Choroid plexus epithelial cell (primary cell): Measurements from ENCODE around the gene SLC25A1.
A peak's percentile ranks its signal among the peaks of the same experiment; 100 is the strongest.

Experiments used
- DNase-seq: peaks from one replicate; pipeline ENCODE4 v3.0.0-alpha.2; 2010; ENCODE audit warnings: low read depth
- H3K4me3 ChIP-seq: 2 replicates; pipeline ENCODE4 v1.5.1; 2011; ENCODE audit warnings: low read depth, mild to moderate bottlenecking, control low read depth, low read length, moderate library complexity
- TF ChIP-seq, protein P1 (sequence below): conservative IDR thresholded peaks from 2 replicates; pipeline ENCODE4 v1.5.1; 2011; ENCODE audit warnings: low read depth, mild to moderate bottlenecking, control low read depth, inconsistent platforms, low read length, moderate library complexity

SLC25A1 gene

DNA sequence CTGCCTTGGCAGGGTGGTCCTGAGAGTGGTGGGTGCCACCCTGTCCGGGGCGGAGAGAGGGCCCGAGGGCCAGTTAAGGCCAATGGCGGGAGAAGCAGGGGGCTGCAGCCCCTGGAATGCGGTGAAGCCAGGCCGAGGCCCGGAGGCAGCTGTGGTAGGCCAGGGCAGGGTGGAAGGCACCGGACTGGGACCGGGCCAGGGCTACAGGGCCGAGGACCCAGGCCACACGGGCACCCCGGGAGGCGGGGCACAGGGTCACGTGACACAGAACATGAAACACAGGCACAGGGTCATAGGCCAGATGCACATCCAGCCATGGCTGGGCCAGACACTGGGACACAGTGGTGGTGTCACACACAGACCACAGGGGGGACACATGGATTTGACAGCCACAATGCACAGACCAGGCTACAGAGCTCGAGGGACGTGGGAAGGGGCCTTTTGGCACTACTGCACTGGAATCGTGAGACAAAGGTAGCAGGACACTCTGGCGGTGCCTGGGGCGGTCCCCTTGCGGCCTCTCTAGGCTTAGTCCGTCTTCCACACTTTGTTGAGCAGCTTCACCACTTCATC is 2.8 kb downstream of the SLC25A1 start:
- H3K4me3 ChIP-seq = no peak overlapping the region
- TF ChIP-seq, protein P1, sequence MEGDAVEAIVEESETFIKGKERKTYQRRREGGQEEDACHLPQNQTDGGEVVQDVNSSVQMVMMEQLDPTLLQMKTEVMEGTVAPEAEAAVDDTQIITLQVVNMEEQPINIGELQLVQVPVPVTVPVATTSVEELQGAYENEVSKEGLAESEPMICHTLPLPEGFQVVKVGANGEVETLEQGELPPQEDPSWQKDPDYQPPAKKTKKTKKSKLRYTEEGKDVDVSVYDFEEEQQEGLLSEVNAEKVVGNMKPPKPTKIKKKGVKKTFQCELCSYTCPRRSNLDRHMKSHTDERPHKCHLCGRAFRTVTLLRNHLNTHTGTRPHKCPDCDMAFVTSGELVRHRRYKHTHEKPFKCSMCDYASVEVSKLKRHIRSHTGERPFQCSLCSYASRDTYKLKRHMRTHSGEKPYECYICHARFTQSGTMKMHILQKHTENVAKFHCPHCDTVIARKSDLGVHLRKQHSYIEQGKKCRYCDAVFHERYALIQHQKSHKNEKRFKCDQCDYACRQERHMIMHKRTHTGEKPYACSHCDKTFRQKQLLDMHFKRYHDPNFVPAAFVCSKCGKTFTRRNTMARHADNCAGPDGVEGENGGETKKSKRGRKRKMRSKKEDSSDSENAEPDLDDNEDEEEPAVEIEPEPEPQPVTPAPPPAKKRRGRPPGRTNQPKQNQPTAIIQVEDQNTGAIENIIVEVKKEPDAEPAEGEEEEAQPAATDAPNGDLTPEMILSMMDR = no peak
- DNase-seq = no peak

DNA sequence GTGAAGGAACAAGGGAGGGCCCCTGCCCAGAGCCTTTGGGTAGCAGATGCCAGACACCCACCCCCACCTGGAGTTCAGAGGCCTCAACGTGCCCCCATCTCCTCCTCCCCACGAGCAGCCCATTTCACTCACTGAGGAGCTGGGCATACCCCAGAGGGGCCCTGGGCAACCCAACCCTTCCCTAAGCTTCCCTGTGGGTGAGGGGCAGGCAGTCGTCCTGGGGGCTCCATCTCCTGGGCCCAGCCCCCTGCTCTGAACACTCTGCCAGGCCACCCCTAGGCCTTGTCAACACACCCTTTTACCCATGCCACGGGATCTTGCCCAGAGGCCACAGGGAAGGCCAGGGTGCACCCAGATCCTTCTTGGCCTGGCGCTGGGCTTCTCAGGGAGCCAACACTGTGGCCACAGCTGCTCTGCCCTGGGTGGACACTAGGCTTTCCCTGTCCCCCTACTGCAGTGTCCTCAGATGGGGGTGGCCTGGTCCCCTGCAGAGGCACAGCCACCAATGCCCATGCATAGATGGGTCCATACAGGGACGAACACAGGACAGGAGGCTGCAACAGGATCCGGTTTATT is 3.4 kb downstream of the SLC25A1 start:
- TF ChIP-seq, protein P1 = no peak
- no peak overlapping the region for H3K4me3 ChIP-seq
- no peak for DNase-seq

DNA sequence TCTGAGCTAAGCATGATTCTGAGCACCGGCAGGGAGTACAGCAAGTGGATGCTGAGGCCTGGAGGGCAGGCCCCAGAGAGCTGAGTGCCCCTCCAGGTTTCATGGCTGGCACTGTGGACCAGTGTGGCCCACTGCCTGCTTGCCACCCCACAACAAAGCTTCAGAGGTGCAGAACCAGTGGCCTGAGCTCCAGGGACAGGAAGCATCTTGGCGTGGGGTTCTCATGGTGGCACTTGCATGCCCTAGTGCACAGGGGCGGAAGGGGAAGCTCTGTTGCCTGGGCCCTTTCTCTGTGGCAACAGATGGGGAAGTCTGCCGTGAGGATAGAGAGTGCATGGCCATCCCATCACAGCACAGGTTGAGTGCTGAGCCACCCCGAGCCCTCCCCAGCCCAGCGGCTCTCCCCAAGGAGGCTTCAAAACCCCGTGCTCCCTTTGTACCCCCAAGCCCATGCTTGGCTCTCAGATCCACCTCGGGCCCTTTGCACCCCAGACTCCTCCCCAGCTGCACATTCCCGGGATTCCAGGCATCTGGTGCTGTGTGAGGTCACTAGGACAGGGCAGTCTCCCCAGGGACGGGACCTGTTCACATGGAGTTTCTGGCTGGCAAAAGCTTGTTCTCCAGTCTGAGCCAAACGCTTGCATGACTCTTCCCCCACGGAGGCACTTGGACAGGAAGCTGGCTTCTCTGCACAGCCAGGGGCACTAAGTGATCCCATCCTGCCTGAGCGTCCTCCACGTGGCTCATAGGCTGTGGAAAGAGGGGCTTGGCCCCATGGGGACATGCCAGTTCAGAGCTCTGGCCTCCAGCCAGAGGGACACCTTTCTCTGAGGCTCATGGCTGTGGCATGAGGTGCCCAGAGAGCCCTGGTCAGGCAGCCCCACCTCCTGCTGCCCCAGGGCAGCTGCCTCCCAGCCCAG is 4.2 kb downstream of the SLC25A1 start:
- no peak overlapping the region for H3K4me3 ChIP-seq
- DNase-seq = peak; percentile 75
- TF ChIP-seq, protein P1 = no peak

DNA sequence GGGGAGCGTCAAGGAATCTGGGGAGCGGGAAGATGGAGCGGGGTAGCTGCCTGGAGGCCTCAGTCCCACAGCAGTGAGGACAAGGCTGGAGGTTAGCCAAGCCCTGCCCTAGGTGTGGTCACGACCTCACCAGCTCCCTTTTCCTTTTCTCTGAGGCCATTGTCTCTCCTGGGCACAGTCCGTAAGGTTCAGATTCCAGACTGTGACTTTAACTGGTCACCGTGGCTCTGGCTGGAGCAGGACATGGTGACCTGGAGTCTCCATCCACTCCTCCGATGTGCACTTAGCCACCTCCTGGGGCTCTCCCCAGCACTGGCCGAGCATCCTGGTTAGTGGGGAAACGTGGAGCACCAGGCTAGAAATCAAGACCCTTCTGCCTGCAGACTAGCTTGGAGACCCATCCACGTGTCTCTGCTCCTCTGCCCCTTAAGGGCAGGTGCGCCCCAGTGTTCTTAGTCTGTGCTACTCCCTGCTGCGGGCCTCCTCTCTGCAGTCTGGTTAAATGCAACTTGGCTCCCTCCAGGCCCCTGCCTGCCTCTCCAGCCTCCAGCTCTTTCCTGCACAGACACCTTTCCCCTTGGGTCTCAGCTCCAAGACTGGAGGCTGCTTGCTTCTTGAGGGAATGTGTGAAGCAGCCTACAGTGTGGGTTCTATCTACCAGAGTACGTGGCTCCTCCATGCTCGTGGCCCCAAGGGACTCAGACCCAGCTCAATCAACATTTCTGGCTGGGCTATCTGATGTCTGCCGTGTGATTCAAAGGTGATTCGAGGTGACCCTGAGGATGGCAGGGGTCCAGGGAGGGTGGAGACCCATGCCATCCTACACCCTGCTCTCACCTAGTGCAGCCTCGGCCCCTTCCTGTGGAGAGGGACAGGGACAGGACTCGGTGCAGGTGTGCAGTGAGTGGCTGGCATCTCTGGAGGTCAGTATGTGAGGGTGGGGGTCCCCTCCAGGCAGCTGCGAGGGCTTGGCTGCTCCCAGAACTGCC is 5.2 kb downstream of the SLC25A1 start:
- no peak for DNase-seq
- peak overlapping the region; percentile 87 for H3K4me3 ChIP-seq
- TF ChIP-seq, protein P1 = no peak

DNA sequence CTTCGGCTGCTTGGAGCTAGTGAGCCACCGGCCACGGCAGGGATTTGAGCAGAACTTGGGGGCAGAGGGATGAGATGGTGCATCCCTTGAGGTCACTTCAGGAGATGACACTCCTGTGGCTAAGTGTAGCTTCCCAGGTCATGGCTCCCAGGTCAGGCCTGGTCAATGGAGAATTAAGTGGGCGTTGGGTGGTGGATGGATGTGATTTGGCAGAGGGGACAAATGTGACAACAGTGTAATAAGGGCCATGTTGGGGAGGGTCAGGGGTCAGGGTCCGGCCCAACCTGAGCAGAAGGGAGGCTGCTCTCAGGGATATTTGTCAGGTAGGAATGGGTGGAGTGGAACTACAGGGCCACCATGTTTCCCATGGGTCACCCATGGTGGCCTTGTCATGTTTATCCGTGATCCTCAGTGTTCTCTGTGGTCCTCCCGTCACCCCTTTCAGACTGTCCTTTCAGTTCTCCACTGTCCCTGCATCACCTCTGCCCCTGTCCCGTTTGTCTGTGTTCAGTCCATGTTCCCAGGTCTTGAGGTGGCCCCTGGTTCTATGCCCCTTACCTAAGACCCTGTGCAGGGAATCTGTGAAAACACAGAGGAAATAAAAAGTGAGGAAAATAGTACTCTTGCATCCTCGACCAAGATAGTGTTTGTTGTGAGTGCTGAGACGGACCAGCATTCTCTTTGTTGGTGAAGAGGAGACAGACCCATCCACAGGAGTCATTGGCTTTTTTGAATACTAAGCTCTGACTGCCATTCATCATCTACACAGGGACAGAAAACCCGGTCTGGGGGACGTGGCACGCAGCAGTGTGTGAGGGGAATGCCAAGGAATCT is 6.1 kb downstream of the SLC25A1 start:
- H3K4me3 ChIP-seq = peak overlapping the region; percentile 87
- no peak for DNase-seq
- TF ChIP-seq, protein P1 = no peak

DNA sequence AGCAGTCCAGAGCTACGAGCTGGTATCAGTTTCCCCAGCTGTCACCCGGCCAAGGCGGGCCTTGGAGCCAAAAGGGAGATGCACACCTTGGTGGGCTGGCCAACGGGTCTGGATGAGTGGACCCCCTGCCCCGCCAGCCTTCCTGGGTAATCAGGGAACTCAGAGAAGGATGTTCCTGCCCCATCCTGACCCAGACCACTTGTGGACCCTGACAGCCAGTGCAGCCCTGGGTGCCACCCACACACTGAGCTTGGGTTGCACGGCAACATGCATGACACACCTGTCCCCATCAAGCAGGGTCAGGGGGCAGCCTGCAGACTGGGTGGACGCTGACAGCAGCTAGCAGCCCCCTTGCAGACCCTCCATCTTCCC is 8.6 kb downstream of the SLC25A1 start:
- H3K4me3 ChIP-seq = peak overlapping the region; percentile 49
- no peak for DNase-seq
- TF ChIP-seq, protein P1 = no peak
